CD1c-positive myeloid dendritic cell (primary cell): ENCODE measurements around the gene FCGR1A.
"Not testable (repeated sequence)": the region's sequence is repeated elsewhere in the genome, so short reads cannot be mapped to it uniquely, and the experiment has no call there.

Source experiments
- DNase-seq: peaks from one replicate; pipeline ENCODE4 v3.0.0-alpha.2; 2016; ENCODE audit errors: extremely low spot score

FCGR1A gene

GRCh38 chr1:149782600-149782999, at the start of gene FCGR1A:
FCGR1A (plus strand) TSS chr1:149782694; CDS start chr1:149782744, 50 bp downstream.
- not testable (repeated sequence) for DNase-seq

GRCh38 chr1:149732781-149733180, 49.7 kb upstream of the FCGR1A start:
- not testable (repeated sequence) for DNase-seq

DNA sequence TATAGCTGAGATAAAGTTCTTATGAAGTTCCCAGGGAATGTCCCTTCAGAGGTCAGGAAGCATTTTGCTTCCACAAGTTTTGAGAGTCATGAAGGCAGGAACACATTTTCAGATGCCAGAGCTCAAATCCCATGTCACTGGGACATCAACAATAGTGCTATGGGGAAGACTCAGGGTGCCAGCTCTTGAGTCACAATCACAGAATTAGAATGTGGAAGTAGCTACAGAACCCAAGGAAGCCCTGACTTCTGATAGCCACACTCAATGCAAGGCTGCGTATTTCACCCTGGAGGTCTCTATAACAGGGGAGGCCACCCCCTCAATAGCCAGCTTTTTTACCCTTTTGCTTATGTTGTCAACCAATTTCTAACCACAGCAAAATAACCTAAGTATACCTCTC, 47.8 kb upstream of the FCGR1A start:
- not testable (repeated sequence) for DNase-seq

DNA sequence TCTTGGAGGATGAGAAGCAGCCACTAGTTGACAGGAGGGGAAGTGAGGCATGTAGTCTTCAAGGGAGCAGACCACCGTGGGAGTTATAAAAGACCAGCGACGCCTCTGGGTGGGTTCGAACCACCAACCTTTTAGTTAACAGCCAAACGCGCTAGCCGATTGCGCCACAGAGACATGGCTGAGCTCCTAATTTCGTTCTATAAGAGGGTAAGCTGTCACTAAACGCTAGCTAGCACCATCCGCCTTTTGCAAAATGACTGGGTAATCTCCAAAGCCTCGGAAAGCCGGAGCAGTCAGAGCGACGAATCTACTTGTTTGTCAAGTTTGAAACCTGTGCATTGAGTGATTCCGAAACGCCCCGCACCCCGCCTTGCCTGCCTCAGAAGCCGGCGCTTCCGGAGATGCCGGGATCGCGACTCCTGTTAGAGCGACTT, 42.3 kb upstream of the FCGR1A start:
- DNase-seq, result not testable (repeated sequence)

GRCh38 chr1:149740590-149741230, 41.8 kb upstream of the FCGR1A start:
- DNase-seq, result not testable (repeated sequence)

GRCh38 chr1:149741914-149742313, 40.6 kb upstream of the FCGR1A start:
- DNase-seq, result not testable (repeated sequence)

DNA sequence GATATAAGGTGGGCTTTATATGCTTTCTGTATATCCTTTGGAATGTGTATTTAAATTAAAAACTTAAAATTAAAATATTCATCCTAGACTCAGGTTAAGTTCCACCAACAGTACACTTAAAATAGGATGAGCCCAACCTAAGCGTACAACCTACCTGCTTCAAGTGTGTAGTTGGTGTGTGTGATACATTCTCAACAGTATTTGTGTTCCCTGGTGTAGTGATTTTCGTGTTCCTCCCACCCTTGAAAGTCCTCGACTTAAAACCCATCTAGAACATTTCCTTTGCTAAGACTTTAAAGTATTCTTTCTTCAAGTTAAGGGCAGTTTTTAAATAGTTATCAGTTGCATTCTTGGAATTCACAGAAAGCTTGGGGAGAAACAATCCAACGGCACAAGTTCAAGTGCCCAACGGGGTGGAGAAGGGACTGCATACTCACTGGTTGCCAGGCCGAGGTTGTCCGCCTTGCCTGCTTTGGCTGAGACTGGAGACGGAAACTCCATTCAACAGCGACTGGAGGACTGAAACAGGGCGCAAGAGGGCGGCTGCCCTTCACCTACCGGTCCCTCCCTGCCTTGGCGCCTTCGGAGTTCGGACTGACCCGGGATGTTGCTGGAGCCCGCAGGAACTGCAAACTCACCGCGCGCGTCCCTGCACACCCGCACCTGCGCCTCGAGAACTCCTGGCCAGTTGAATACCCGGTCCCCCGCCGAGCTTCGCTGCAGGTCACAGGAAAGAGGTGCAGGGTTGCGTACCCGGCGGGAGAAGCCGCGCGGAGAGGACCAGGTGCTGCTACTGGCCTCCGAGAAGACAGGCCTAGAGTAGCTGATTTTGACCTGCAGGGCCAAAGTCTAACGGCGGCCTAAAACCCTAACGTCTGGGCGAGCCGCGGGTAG, 35.8 kb upstream of the FCGR1A start:
- not testable (repeated sequence) for DNase-seq

DNA sequence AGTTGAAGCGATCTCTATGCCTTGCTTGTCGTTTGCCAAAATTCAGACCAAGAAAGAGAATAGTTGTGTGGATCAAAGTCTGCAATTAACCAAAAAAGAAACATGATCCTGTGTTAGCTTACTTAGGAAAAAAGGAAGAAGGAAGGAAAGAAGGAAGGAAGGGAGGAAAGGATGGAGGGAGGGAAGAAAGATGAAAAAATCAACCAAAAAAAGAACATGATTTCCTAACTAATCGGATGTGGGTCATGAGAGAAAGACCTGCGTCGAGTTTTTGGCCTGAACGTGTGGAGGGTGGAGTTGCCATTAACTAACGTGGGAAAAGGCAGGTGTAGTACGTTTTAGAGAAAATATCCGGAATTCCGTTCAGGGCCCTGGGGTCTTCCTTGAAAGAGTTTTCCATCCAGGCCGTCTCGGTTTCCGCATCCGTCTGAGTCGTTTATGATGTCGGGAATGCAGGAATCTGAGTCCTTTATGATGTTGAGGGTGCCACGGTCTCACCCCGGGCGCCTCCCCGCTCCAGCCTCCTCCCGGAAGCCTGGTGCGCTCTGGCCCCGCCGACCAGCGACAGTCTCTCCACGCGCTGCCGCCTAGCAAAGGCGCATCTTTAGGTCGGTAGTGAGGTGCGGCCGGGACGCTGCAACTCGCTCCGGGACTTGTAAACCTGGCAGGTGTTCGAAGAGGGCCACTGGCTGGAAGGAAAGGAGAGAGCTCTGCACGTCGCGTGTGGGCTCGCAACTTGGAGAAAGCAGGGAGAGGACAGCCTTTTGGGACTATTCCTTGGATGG, 34.9 kb upstream of the FCGR1A start:
- DNase-seq, result not testable (repeated sequence)

DNA sequence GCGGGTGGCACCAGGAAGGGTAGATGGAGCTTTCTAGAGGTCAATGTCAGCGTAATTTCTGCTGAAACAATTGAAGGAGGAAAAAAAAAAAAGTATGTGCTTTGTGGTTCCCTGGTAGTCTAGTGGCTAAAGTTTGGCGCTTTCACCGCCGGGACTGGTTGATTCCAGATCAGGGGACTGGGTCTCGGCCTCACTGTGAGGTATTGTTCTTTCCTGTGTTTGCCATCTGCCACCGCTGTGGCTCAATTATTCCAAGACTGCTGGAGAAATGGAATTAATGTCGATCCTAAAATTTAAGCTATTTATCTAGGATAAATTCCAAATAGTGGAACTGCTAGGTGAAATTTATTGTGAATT, 34.4 kb upstream of the FCGR1A start:
- not testable (repeated sequence) for DNase-seq

DNA sequence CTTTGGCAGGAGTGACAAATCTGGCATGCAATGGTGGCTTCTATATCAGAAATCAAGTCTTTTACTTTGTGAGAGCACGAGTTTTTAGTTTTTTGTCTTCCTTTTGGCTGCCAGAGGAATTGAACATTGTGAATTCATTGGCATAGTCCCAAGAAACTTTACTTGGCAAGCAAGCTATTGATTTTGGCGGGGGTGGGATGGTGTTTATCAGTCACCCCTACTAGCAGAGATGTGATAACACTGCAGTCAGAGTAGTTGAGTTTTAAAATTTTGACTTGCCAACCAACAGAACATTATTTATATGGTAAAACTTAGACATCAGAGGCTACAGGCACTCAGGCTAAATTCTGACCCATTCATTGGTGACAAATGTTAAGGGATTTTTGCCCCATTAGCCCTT, 31.9 kb upstream of the FCGR1A start:
- not testable (repeated sequence) for DNase-seq

GRCh38 chr1:149752186-149752585, 30.3 kb upstream of the FCGR1A start:
- DNase-seq, result peak; percentile 33

- not testable (repeated sequence) for DNase-seq
These were observed 29.0 kb upstream of the FCGR1A start for GRCh38 chr1:149753466-149753865.

GRCh38 chr1:149755294-149755693, 27.2 kb upstream of the FCGR1A start:
- DNase-seq, result not testable (repeated sequence)

- peak; percentile 5 for DNase-seq
These were observed 20.2 kb upstream of the FCGR1A start for GRCh38 chr1:149762294-149762693.

GRCh38 chr1:149764087-149764800, 18.2 kb upstream of the FCGR1A start:
- DNase-seq, result not testable (repeated sequence)

GRCh38 chr1:149766241-149766640, 16.3 kb upstream of the FCGR1A start:
- DNase-seq, result not testable (repeated sequence)

- not testable (repeated sequence) for DNase-seq
These were observed 13.3 kb upstream of the FCGR1A start for GRCh38 chr1:149769216-149769615.

DNA sequence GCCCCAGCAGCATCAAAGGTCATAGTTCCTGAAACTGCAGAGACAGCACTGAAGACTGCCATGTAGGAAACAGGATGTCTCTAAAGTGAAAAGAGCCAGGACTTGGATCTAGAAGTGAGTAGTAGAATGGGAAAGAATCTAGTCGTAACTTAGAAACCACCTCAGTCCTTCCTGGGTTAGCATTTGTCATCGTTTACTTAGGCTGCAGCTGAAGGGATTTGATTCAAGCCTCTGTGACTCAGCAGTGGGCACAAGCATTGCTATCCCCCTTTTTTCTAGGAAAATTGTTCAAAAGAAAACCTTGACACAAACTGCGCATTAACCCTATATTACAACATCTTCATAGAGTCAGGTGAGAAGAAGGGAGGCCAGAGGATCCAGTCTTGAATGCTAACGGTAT, 11.8 kb upstream of the FCGR1A start:
- DNase-seq, result peak; percentile 3

DNA sequence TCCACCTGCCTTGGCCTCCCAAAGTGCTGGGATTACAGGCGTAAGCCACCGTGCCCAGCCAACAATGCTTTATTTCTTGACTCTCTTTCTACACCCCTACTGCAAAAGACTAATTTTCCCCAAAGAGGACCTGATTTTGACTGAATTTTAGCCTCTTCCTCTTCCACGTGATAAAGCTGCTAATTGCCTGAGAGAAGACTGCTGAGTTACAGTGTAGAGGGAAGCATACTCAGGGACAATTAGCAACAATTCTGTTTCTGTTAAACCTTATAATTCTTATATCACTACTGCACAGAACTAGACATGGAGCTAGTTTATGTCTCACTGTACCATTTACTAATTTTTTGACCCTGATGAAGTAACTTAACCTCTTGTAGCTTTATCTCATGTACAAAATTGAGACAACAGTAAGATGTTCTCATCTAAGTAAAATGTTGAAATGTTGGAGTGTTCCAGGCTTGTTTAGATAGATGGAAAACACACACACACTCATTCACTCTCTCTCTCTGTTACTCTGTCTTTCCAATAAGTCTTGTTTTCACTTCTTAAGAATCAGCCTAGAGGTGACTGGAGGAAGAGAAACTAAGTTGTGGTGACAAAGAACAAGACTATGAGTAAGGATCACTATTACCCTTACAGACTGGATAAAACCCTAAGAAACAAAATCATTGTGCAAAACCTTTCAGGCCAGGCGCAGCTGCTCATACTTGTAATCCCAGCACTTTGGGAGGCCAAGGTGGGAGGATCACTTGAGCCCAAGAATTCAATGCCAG, 10.7 kb upstream of the FCGR1A start:
- DNase-seq, result not testable (repeated sequence)

- peak; percentile 71 for DNase-seq
These were observed 6.9 kb upstream of the FCGR1A start for GRCh38 chr1:149775510-149776147.
